ENCODE results near the gene SCAF4.
"Not testable (repeated sequence)": the region's sequence is repeated elsewhere in the genome, so short reads cannot be mapped to it uniquely, and the experiment has no call there.

The SCAF4 gene, protein sequence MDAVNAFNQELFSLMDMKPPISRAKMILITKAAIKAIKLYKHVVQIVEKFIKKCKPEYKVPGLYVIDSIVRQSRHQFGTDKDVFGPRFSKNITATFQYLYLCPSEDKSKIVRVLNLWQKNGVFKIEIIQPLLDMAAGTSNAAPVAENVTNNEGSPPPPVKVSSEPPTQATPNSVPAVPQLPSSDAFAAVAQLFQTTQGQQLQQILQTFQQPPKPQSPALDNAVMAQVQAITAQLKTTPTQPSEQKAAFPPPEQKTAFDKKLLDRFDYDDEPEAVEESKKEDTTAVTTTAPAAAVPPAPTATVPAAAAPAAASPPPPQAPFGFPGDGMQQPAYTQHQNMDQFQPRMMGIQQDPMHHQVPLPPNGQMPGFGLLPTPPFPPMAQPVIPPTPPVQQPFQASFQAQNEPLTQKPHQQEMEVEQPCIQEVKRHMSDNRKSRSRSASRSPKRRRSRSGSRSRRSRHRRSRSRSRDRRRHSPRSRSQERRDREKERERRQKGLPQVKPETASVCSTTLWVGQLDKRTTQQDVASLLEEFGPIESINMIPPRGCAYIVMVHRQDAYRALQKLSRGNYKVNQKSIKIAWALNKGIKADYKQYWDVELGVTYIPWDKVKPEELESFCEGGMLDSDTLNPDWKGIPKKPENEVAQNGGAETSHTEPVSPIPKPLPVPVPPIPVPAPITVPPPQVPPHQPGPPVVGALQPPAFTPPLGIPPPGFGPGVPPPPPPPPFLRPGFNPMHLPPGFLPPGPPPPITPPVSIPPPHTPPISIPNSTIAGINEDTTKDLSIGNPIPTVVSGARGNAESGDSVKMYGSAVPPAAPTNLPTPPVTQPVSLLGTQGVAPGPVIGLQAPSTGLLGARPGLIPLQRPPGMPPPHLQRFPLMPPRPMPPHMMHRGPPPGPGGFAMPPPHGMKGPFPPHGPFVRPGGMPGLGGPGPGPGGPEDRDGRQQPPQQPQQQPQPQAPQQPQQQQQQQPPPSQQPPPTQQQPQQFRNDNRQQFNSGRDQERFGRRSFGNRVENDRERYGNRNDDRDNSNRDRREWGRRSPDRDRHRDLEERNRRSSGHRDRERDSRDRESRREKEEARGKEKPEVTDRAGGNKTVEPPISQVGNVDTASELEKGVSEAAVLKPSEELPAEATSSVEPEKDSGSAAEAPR

DNA sequence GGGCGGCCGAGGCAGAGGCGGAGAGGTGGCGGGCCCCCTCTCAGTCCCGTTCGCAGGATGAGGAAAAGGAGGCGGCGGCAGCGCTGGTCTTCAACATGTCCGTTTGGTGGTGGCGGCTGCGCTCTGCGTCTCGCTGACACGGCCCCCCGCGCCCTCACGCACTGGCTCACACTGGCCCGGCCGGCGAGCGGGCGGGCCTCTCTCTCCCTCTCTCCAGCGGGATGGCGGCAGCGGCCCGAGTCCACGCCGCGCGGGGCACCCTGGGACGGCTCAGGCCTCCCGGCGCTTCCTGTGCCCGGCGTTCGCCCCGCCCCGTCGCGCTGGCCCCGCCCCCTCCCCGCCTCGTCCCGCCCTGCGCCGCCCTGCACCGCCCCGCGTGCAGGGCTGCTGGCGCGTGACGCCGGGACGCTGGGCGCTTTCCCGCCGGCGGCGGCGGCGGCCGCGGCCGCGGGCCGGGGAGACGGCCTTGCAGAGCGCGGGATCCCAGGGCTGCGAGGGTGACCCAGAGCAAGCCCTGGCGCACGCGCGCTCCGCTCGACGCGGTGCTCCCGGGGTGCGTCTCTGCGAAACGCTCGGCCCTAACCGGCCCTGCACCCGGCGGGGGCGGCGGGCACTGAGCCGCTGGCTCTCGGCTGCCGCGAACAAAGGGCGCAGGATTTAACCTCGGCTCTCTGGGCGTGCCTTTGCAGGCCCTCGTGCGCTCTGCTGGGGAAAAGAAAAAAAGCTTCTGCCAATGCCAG, at the start of gene SCAF4:
Gene SCAF4, minus strand, starts transcription at position 262 of the 740 bp plus-strand sequence. CDS start 426 bp downstream, outside the sequence.
- FAIRE-seq: no peak

DNA sequence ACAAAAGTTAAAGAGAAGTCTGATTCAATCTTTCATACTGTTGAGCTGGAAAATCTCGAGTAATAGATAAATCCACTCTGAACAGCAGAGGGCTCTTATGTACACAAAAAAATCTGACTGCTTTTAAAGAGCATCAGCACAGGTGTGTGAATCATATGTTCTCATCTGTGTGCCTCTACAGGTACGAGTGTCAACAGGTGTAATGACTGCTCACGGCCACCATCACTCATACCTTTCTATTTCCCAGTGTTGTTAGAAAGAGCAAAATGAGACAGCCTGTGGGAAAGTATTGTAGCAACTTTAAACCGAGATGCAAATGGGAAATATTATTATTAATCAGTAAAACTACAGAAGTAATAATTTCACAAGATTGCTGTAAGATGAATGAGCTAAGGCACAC, 49.0 kb upstream of the SCAF4 start:
- FAIRE-seq: no peak

DNA sequence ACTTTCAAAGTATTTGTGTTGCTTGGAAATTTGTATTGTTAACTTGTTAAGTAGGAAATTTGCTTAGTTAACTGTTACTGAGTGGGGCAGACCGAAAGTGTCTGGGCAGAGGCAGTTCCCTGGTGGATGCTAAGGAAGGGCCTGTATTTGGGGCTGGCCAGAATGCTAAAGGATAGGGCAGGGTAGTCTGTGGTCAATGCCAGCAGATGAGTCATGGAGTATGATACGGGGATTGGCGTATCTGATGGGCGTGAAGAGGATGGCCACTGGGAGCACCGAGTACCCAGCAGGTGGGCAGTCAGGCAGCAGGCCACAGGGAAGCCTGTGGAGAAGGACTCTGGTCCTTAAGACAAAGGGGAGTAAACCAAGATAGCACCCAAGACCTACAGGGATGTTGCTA, 46.6 kb upstream of the SCAF4 start:
- no peak for FAIRE-seq

DNA sequence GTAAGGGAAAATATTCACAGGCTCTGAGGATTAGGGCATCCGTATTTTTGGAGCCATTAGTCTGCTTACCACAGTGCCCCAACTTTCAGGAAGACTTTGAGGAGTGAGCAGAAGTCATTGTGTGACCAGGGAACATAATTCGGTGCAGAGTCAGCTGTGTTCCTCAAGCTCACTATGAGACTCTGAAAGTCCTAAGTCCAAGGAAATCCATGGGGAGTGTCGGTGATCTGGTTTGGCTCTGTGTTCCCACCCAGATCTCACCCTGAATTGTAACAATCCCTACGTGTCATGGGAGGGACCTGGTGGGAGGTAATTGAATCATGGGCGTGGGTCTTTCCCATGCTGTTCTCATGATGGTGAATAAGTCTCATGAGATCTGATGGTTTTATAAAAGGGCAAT, 45.9 kb upstream of the SCAF4 start:
- no peak for FAIRE-seq

DNA sequence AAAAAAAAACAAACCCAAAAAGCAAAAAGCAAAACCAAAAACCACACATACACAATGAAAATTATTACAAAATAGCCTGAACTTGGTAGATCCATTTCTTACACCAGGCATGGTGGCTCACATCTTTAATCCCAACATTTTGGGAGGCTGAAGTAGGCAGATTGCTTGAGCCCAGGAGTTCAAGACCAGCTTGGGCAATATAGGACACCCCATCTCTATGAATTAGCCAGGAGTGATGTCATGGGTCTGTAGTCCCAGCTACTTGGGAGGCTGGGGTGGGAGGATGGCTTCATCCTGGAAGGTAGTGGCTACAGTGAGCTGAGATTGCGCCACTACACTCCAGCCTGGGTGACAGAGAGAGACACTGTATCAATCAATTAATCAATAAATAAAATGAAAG, 42.1 kb upstream of the SCAF4 start:
- FAIRE-seq: no peak

DNA sequence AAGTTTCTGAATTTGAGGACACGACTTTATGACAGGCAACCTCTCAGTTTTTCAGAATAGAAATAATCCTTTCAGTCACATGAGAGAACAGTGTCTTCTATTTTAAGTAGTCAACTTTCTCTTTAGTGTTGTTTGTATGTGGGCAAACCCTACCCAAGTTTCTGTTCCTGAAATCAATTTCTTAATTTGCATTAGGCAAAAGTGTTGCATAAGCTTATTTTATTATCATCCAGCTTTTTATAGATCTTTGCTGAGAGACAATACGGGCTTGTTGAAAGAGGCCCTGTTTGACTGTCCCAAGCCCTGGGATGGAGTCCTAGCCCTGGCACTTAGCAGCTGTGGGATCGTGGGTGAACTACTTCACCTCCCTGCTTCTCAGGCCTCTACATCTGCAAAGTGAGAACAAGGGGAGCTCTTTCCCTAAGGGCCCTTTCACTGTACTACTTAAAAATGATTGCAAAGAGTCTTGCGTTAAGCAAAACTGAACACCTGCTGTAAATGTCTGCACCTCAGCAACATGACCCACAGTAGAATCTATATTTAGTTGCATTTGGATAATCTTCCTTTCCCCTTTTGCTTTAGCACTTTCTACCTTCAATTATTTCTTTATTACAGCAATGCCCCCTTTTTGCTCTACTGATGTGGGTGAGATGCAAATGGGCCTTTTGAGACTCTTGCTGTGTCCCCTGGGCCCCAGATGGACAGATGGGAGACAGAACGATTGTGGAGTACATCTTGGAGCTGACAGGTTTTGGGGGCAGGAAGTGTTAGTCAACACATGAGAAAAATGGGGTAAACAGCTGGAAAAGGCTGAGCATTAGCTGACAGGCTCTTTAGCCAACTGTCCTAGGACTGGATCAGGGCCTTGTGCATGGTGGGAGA, 41.0 kb upstream of the SCAF4 start:
- no peak for FAIRE-seq

DNA sequence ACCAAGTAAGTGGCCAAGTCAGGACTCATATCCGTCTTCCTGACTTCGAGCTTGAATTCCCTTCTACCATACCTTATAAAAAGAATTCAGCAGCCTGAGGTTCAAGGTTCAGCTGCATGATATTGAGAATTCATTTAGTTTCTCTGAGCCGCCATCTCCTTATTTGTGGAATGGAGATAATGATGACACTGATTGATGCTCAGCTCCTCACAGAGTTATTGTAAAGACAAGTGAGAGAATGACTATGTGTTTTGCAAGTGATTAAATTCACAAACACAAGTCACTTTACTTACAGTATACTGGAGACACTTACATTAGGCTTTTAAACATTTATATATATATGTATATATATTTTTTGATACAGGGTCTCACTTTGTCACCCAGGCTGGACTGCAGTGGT, 39.8 kb upstream of the SCAF4 start:
- FAIRE-seq: no peak

DNA sequence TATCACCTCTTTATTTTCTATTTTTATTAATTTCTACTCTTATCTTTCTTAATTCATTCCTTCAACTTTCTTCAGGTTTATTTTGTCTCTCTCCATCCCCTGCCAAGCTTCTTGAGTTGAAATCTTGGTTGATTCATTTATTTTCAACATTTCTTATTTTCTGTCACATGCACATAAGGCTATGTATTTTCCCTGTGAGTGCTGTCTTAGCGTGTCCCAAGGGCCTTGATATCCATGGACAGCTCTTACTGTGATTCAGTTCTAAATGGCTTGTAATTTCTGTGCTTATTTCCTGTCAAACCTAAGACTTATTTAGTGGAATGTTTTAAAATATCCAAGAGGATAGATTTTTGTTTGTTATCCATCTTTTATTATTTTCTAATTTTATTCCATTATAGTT, 36.8 kb upstream of the SCAF4 start:
- no peak for FAIRE-seq

DNA sequence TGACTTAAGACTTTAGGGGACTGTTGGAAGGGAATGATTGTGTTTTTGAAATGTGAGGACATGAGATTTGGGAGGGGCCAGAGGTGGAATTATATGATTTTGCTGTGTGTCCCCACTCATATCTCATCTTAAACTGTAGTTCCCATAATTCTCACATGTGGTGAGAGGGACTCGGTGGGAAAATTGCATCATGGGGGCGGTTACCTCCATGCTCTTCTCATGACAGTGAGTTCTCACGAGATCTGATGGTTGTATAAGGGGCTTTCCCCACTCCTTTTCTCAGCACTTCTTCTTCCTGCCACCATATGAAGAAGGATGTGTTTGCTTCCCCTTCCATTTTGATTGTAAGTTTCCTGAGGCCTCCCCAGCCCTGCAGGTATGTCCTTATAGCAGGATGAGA, 35.0 kb upstream of the SCAF4 start:
- FAIRE-seq: no peak

DNA sequence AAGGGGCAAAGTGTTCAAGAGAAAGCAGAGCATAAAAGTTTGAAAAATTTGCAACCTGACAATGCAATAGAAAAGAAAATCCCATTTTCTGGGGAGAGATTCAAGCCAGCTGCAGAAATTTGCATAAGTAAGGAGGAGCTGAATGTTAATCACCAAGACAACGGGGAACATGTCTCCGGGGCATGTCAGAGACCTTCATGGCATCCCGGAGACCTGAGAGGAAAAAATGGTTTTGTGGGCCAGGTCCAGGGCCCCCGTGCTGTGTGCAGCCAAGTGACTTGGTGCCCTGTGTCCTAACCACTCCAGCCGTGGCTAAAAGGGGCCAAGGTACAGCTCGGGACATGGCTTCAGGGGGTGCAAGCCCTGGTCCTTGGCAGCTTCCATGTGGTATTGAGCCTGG, 33.9 kb upstream of the SCAF4 start:
- FAIRE-seq: not testable (repeated sequence)

DNA sequence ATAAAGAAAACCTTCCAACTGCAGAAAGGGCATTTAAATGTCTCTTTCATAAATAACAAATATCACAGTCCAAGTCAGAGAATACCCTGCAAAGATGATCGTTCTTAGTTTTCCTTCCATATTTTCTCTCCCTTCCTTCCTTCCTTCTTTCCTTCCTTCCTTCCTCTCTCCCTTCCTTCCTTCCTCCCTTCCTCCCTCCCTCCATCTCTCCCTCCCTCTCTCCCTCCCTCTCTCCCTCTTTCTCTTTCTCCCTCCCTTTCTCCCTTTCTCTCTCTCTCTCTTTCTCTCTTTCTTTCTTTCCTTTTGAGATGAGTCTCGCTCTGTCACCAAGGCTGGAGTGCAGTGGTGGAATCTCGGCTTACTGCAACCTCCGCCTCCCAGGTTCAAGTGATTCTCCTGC, 29.0 kb upstream of the SCAF4 start:
- FAIRE-seq: no peak

DNA sequence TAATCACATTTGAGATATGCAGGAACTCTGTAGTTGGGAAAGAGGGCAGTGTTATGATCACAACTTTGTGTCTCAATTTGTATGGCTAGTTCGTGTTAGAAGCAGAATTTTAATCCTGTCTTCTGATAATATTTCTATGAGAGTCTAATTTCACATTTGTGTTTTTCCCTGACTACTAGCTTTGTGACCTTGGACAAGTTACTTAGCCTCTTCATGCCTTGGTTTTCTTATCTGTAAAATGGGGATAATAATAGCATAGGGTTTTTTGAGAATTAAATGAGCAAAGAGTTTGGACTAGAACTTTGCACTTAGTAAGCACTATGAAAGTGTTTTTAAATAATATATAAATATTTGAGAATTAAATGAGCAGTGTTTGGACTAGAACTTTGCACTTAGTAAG, 24.9 kb upstream of the SCAF4 start:
- FAIRE-seq: no peak

DNA sequence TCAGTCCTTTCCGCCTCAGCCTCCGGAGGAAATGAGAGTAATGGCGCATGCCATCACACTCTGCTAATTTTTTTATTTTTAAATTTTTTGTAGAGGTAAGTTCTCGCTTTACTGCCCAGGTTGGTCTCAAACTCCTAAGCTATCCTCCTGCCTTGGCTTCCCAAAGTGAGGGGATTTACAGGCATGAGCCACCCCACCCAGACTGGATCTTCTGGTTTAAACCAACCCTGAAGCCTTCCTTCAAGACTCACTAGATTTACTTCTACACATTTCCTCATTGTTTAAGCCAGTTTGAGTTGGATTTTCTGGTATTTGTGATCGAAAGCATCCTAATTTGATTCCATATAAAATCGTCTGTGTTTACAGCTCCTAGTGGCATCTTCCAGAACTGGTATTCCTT, 23.1 kb upstream of the SCAF4 start:
- no peak for FAIRE-seq

DNA sequence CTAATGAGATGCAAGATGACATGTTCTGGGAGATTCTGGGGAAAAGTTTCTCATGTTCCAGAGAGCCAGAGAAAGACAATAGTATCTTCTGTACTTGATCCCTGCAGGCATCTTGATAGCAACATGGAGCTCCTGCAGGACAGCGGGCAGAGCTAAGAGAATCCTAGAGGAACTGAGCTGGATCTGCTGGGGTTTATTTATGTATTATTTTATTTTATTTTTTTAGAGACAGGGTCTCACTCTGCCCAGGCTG, 22.7 kb upstream of the SCAF4 start:
- no peak for FAIRE-seq

DNA sequence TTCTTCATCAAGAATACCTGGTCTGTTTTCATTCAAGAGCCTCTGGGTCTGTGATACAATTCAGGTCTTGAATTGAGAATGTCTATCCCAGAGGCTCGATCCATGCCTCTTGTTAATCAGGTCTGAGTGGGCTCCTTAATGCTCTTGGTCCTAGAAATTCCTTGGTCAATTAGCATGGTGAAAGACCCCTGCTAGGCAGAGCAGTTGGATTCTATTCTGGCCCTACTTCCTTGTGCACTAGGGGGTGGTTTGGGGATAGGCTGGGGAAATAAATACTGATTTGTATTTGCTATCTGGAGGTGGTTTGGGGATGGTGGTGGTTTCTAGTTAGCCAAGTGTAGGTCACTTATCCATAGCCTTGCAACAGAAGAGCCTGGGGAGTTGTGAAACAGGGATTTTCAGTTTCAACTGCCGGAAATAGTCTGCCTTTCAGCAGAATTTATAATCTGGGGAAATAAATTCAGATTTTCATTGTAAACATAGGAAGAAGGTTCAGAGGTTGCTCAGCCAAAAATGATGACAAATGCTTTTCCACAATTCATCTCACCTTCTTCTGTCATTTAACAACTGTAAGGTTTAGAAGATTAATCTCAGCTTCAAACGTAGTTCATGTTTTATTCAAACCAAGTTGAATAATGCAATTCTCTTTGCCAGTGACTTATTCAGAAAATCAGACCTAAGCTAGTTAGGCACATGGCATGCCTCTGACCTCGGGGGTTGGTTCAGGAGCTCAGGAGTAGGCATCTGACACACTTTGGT, 22.2 kb upstream of the SCAF4 start:
- FAIRE-seq: no peak

DNA sequence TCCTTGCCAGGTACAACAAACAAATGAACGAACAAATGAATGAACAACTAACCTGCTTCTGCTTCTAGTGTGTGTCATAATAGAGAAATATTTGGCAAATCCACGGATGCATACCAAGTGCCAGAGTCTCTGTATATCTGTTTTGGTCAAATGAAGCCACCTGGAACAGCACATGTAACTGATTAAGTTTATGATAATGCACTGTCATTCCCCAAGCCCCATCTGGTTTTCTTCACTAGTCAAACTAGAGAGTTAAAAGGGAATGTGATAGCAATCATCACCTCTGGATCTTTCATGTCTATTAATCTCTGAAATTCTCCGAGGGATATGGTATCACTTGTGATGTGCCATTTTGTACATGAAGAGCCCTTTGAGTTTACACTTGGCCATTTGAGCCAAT, 21.0 kb upstream of the SCAF4 start:
- FAIRE-seq: no peak

DNA sequence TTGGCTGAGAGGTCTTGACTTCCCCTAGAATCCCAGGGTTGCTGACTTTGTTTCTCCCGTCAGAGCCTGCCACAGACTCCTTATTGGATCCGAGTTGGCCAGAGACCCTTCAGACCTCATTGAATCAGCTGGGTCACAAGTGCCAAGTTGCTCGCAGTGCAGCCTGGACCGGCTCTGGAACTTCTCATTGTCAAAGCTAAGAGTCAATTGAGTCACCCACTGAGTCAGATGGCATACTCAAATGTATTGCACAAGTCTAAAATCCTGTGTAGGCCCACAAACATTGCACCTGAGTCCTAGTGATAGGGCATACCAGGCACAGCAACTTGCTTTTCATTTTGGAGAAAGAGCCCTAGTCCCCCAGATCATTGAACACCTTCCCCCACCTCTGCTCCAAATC, 20.4 kb upstream of the SCAF4 start:
- FAIRE-seq: no peak

DNA sequence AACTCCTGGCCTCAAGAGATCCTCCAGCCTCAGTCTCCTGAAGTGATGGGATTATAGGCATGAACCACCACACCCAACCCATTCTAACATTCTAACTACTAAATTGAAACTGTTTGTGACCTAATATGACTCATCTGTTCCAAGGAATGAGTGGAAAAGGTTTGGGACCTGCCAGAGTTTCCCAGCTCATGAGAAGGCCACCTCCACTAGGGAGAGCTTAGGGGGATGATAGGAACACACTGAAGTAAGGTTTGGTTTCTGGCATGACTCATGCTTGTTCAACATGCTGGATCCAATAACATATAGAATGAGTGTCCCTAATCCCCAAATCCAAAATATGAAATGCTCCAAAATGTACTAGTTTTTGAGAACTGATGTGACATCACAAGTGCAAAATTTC, 18.9 kb upstream of the SCAF4 start:
- FAIRE-seq: no peak

DNA sequence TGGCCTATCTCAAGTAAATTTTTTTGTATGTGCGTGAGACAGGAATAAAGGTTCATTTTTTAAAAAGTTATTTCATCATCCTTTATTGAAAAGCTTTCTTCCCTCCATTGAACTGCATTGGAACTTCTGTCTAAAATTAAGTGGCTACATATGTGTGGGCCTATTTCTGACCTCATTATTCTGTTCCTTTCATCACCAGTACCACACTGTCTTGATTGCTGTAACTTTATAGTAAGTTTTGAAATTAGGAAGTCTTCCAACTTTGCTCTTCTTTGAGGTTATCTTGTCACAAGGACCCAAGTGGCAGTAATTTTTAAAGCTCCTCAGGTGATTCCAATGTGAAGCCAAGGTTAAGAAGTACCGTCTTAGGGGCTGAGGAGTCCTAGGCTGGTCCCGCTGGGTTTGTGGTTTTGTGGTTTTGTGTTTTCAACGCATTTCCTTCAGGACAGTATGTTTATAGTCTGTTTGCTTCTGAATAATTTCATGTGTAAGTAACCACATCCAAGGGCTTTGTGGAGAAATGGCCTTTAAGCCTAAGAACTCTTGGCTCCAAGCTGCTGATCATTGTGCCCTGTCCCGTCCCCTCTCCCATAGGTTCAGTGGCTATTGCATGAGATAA, 12.4 kb upstream of the SCAF4 start:
- FAIRE-seq: no peak

DNA sequence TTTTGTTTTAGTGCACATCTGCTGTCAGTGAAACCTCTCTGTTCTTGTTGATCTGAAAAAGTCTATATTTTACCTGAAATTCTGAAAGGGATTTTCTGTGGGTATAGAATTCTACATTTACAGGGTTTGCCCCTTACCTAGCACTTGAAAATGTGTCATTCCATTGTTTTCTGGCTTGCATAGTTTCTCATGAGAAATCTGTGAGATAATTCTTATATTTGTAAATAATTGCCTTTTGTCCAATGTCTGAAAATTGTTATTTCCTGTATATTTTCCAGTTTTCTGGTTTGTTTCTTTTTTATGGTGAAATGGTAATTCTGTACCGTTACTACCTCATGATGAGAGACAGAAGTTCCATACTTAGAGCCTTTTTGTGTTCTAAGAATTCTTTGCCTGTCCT, 11.8 kb upstream of the SCAF4 start:
- FAIRE-seq: no peak

DNA sequence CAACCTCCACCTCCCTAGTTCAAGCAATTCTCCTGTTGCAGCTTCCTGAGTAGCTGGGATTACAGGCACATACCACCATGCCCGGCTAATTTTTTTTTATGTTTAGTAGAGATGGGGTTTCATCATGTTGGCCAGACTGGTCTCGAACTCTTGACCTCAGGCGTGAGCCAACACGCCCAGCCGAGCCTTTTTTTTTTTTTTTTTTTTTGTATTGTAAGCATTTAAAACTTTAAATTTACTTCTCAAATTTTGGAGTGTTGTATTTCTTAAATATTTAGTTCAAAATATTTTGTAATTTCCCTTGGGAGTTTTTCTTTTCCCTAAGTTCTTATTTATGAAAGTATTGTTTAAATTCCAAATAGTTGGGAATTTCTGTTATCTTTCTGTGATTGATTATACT, 9.2 kb upstream of the SCAF4 start:
- no peak for FAIRE-seq

All from endometrium (tissue), 2 donors.